ENCODE data around the gene NWD2.

- no peak for TF ChIP-seq CTCF (IDR thresholded peaks at IDR 0.05)
- no peak for TF ChIP-seq POLR2A (IDR thresholded peaks at IDR 0.05)
Observed at GRCh38 chr4:37451656-37452055, 207.1 kb downstream of the NWD2 start.
